Measurements from ENCODE around the gene MLLT10.

Gene MLLT10

GRCh38 chr10:21531164-21531563 lies 2.9 kb upstream of the MLLT10 start:
- WGBS (ENCODE audit: extremely low coverage, insufficient coverage, low lambda C conversion rate): no CpG with 5 or more reads among the region's 1 CpG
- no peak for DNase-seq
- H4K8ac ChIP-seq (ENCODE audit: low read depth, low read length): no peak overlapping the region
- no peak overlapping the region for H3K4me3 ChIP-seq (ENCODE audit: low read length)
- no peak overlapping the region for H3K4me2 ChIP-seq (ENCODE audit: low read length)
- H3K9ac ChIP-seq (ENCODE audit: low read length): no peak overlapping the region
- H3K56ac ChIP-seq (ENCODE audit: low read length): no peak overlapping the region
- no peak overlapping the region for H2BK15ac ChIP-seq (replicated peaks; ENCODE audit: low read depth)
- no peak overlapping the region for H3K4ac ChIP-seq (ENCODE audit: low read depth, low read length)
- H3K18ac ChIP-seq (ENCODE audit: low read length): no peak overlapping the region
- H3K36me3 ChIP-seq (ENCODE audit: control insufficient read depth, insufficient read depth, low read length): no peaks in the 10 kb centered on the region
- H4K5ac ChIP-seq (ENCODE audit: low read length): no peak overlapping the region
- peaks cover 15% of the 10 kb centered on the region for H3K79me2 ChIP-seq (ENCODE audit: control insufficient read depth, insufficient read depth, low read length)
- no peak overlapping the region for H2BK120ac ChIP-seq (ENCODE audit: low read depth, low read length)
- no peak overlapping the region for H3K23ac ChIP-seq (ENCODE audit: low read length)
- no peak overlapping the region for H2BK5ac ChIP-seq (ENCODE audit: low read length)
- no peak overlapping the region for H2AK5ac ChIP-seq (ENCODE audit: low read length)
- no peaks in the 10 kb centered on the region for H3K27me3 ChIP-seq (ENCODE audit: insufficient read depth, low read length, poor library complexity)
- no peak overlapping the region for H3K27ac ChIP-seq (ENCODE audit: low read depth, low read length)
- no peaks in the 10 kb centered on the region for H3K79me1 ChIP-seq (ENCODE audit: low read length)
- H3K4me1 ChIP-seq (ENCODE audit: control insufficient read depth, low read depth, low read length): peaks cover 5% of the 10 kb centered on the region

GRCh38 chr10:21532694-21533466 lies 1.2 kb upstream of the MLLT10 start:
- no peak overlapping the region for H4K5ac ChIP-seq (ENCODE audit: low read length)
- H3K79me2 ChIP-seq (ENCODE audit: control insufficient read depth, insufficient read depth, low read length): peaks cover 23% of the 10 kb centered on the region
- no peak overlapping the region for H2AK5ac ChIP-seq (ENCODE audit: low read length)
- peak overlapping the region; percentile 86 for H3K56ac ChIP-seq (ENCODE audit: low read length)
- H4K8ac ChIP-seq (ENCODE audit: low read depth, low read length): no peak overlapping the region
- DNase-seq: no peak
- H3K9ac ChIP-seq (ENCODE audit: low read length): peak overlapping the region; percentile 69
- peaks cover 5% of the 10 kb centered on the region for H3K4me1 ChIP-seq (ENCODE audit: control insufficient read depth, low read depth, low read length)
- peak overlapping the region; percentile 38 for H3K23ac ChIP-seq (ENCODE audit: low read length)
- no peaks in the 10 kb centered on the region for H3K36me3 ChIP-seq (ENCODE audit: control insufficient read depth, insufficient read depth, low read length)
- H3K4me3 ChIP-seq (ENCODE audit: low read length): no peak overlapping the region
- H3K27ac ChIP-seq (ENCODE audit: low read depth, low read length): peak overlapping the region; percentile 79
- peak overlapping the region; percentile 14 for H3K4me2 ChIP-seq (ENCODE audit: low read length)
- H2BK120ac ChIP-seq (ENCODE audit: low read depth, low read length): peak overlapping the region; percentile 33
- H3K18ac ChIP-seq (ENCODE audit: low read length): peak overlapping the region; percentile 82
- H3K79me1 ChIP-seq (ENCODE audit: low read length): peaks cover 2% of the 10 kb centered on the region
- H2BK5ac ChIP-seq (ENCODE audit: low read length): peak overlapping the region; percentile 1
- no peak overlapping the region for H2BK15ac ChIP-seq (replicated peaks; ENCODE audit: low read depth)
- H3K4ac ChIP-seq (ENCODE audit: low read depth, low read length): peak overlapping the region; percentile 86
- H3K27me3 ChIP-seq (ENCODE audit: insufficient read depth, low read length, poor library complexity): no peaks in the 10 kb centered on the region
- WGBS (ENCODE audit: extremely low coverage, insufficient coverage, low lambda C conversion rate): no CpG with 5 or more reads among the region's 10 CpGs

- Histone ChIP-seq H3K9ac (ENCODE audit: low read length) (peak overlapping the region; percentile 92), H3K4me1 (ENCODE audit: control insufficient read depth, low read depth, low read length) (peaks cover 5% of the 10 kb centered on the region), H3K4me3 (ENCODE audit: low read length) (peak overlapping the region; percentile 89), H3K27ac (ENCODE audit: low read depth, low read length) (peak overlapping the region; percentile 98), H3K23ac (ENCODE audit: low read length) (no peak overlapping the region), H3K56ac (ENCODE audit: low read length) (peak overlapping the region; percentile 97), H3K4me2 (ENCODE audit: low read length) (no peak overlapping the region), H2BK15ac (replicated peaks; ENCODE audit: low read depth) (no peak overlapping the region), H3K27me3 (ENCODE audit: insufficient read depth, low read length, poor library complexity) (no peaks in the 10 kb centered on the region), H2BK120ac (ENCODE audit: low read depth, low read length) (peak overlapping the region; percentile 88), H2AK5ac (ENCODE audit: low read length) (no peak overlapping the region), H3K79me2 (ENCODE audit: control insufficient read depth, insufficient read depth, low read length) (peaks cover 26% of the 10 kb centered on the region), H3K18ac (ENCODE audit: low read length) (peak overlapping the region; percentile 99), H4K5ac (ENCODE audit: low read length) (no peak overlapping the region), H3K36me3 (ENCODE audit: control insufficient read depth, insufficient read depth, low read length) (no peaks in the 10 kb centered on the region), H2BK5ac (ENCODE audit: low read length) (no peak overlapping the region), H3K79me1 (ENCODE audit: low read length) (peaks cover 2% of the 10 kb centered on the region), H4K8ac (ENCODE audit: low read depth, low read length) (peak overlapping the region; percentile 83), H3K4ac (ENCODE audit: low read depth, low read length) (peak overlapping the region; percentile 99)
- no peak for DNase-seq
- WGBS (ENCODE audit: extremely low coverage, insufficient coverage, low lambda C conversion rate): no CpG with 5 or more reads among the region's 26 CpGs
Measured at GRCh38 chr10:21534280-21534586, 201 bp downstream of the MLLT10 start.

GRCh38 chr10:21534604-21535493 lies 817 bp downstream of the MLLT10 start:
- Histone ChIP-seq H4K8ac (ENCODE audit: low read depth, low read length) (peak overlapping the region; percentile 83), H3K23ac (ENCODE audit: low read length) (peak overlapping the region; percentile 15), H3K27me3 (ENCODE audit: insufficient read depth, low read length, poor library complexity) (no peaks in the 10 kb centered on the region), H3K36me3 (ENCODE audit: control insufficient read depth, insufficient read depth, low read length) (no peaks in the 10 kb centered on the region), H3K18ac (ENCODE audit: low read length) (peak overlapping the region; percentile 99), H3K4ac (ENCODE audit: low read depth, low read length) (peak overlapping the region; percentile 99), H3K79me1 (ENCODE audit: low read length) (peaks cover 2% of the 10 kb centered on the region), H3K27ac (ENCODE audit: low read depth, low read length) (peak overlapping the region; percentile 98), H3K4me2 (ENCODE audit: low read length) (peak overlapping the region; percentile 69), H2BK5ac (ENCODE audit: low read length) (peak overlapping the region; percentile 85), H3K56ac (ENCODE audit: low read length) (peak overlapping the region; percentile 97), H3K4me1 (ENCODE audit: control insufficient read depth, low read depth, low read length) (peaks cover 5% of the 10 kb centered on the region), H4K5ac (ENCODE audit: low read length) (no peak overlapping the region), H2BK15ac (replicated peaks; ENCODE audit: low read depth) (peak overlapping the region; percentile 3), H2AK5ac (ENCODE audit: low read length) (no peak overlapping the region), H3K9ac (ENCODE audit: low read length) (peak overlapping the region; percentile 92), H2BK120ac (ENCODE audit: low read depth, low read length) (peak overlapping the region; percentile 99), H3K4me3 (ENCODE audit: low read length) (peak overlapping the region; percentile 89), H3K79me2 (ENCODE audit: control insufficient read depth, insufficient read depth, low read length) (peaks cover 26% of the 10 kb centered on the region)
- peak; percentile 87 for DNase-seq
- WGBS (ENCODE audit: extremely low coverage, insufficient coverage, low lambda C conversion rate): no CpG with 5 or more reads among the region's 96 CpGs

- WGBS (ENCODE audit: extremely low coverage, insufficient coverage, low lambda C conversion rate): no CpG with 5 or more reads among the region's 9 CpGs
- no peaks in the 10 kb centered on the region for H3K36me3 ChIP-seq (ENCODE audit: control insufficient read depth, insufficient read depth, low read length)
- H2BK120ac ChIP-seq (ENCODE audit: low read depth, low read length): peak overlapping the region; percentile 99
- H3K79me1 ChIP-seq (ENCODE audit: low read length): peaks cover 2% of the 10 kb centered on the region
- H4K8ac ChIP-seq (ENCODE audit: low read depth, low read length): no peak overlapping the region
- H3K27ac ChIP-seq (ENCODE audit: low read depth, low read length): peak overlapping the region; percentile 93
- peak overlapping the region; percentile 88 for H3K4ac ChIP-seq (ENCODE audit: low read depth, low read length)
- peak overlapping the region; percentile 15 for H3K23ac ChIP-seq (ENCODE audit: low read length)
- H3K4me2 ChIP-seq (ENCODE audit: low read length): peak overlapping the region; percentile 69
- H3K9ac ChIP-seq (ENCODE audit: low read length): peak overlapping the region; percentile 91
- peak overlapping the region; percentile 99 for H3K18ac ChIP-seq (ENCODE audit: low read length)
- H2AK5ac ChIP-seq (ENCODE audit: low read length): no peak overlapping the region
- no peak overlapping the region for H2BK5ac ChIP-seq (ENCODE audit: low read length)
- H4K5ac ChIP-seq (ENCODE audit: low read length): no peak overlapping the region
- H3K56ac ChIP-seq (ENCODE audit: low read length): peak overlapping the region; percentile 91
- peaks cover 26% of the 10 kb centered on the region for H3K79me2 ChIP-seq (ENCODE audit: control insufficient read depth, insufficient read depth, low read length)
- H3K27me3 ChIP-seq (ENCODE audit: insufficient read depth, low read length, poor library complexity): no peaks in the 10 kb centered on the region
- no peak for DNase-seq
- peak overlapping the region; percentile 66 for H3K4me3 ChIP-seq (ENCODE audit: low read length)
- peaks cover 5% of the 10 kb centered on the region for H3K4me1 ChIP-seq (ENCODE audit: control insufficient read depth, low read depth, low read length)
- peak overlapping the region; percentile 3 for H2BK15ac ChIP-seq (replicated peaks; ENCODE audit: low read depth)
Measured at GRCh38 chr10:21535494-21535965, 1.5 kb downstream of the MLLT10 start.
